ENCODE results near the gene LHFPL4.

- TF ChIP-seq CTCF (IDR thresholded peaks at IDR 0.05; ENCODE audit: control extremely low read depth in 1 of 3, insufficient read depth in 1 of 3, low read depth in 1 of 3, low read length in 3 of 3), result no peak
- TF ChIP-seq SP2 (IDR thresholded peaks at IDR 0.05; ENCODE audit: low read length), result no peak
- no peak for TF ChIP-seq JUN (IDR thresholded peaks at IDR 0.05; ENCODE audit: low read depth, low read length)
- no peak for TF ChIP-seq KDM1A (IDR thresholded peaks at IDR 0.05; ENCODE audit: borderline replicate concordance, low read length)
- TF ChIP-seq BRCA1 (IDR thresholded peaks at IDR 0.05; ENCODE audit: low read depth, low read length), result no peak
- TF ChIP-seq CBX8 (IDR thresholded peaks at IDR 0.05; ENCODE audit: borderline replicate concordance, low read depth, low read length), result no peak
- TF ChIP-seq TAF1 (IDR thresholded peaks at IDR 0.05; ENCODE audit: low read depth, low read length), result no peak
- TF ChIP-seq EP300 (IDR thresholded peaks at IDR 0.05; ENCODE audit: borderline replicate concordance in 1 of 2, low read depth in 2 of 2, low read length in 2 of 2), result no peak
- no peak for TF ChIP-seq POLR2A (IDR thresholded peaks at IDR 0.05; ENCODE audit: control extremely low read depth in 1 of 2, low read depth in 2 of 2, low read length in 2 of 2)
- no peak for TF ChIP-seq RFX5 (IDR thresholded peaks at IDR 0.05; ENCODE audit: borderline replicate concordance, low read depth, low read length)
- TF ChIP-seq KDM4A (IDR thresholded peaks at IDR 0.05; ENCODE audit: low read depth, low read length, severe bottlenecking), result no peak
- no peak for TF ChIP-seq TBP (IDR thresholded peaks at IDR 0.05; ENCODE audit: low read depth, low read length)
- TF ChIP-seq ASH2L (IDR thresholded peaks at IDR 0.05; ENCODE audit: low read length), result no peak
- no peak for TF ChIP-seq SP1 (IDR thresholded peaks at IDR 0.05; ENCODE audit: low read depth, low read length)
Observed at GRCh38 chr3:9448643-9449042, 105.0 kb downstream of the LHFPL4 start.

Data from H1 (cell line).